Gastrocnemius medialis (tissue), 4 donors: Measurements from ENCODE around the gene FAM83C. TPM values are rescaled to one million over a fixed set of nuclear protein-coding genes. Genes with fewer than 3 reads are reported as not detected.

Experiments used
- ATAC-seq, 2 donors: fragments of 150-250 bp; one replicate each; pipeline ENCODE4 v1.9.1; 2016
- DNase-seq, 2 donors: peaks; one replicate each; pipeline ENCODE4 v3.0.0-alpha.2; 2019
- H3K27ac ChIP-seq, 4 donors: fragments of 200-600 bp; sonication (generic); 1 replicate in 1 of 4; 2 replicates in 3 of 4; pipeline ENCODE4 v1.5.1; 2016 to 2018; ENCODE audit warnings: mild to moderate bottlenecking in 2 of 4, moderate library complexity in 1 of 4
- H3K27me3 ChIP-seq, 3 donors: fragments of 200-600 bp; sonication (generic) in 2 of 3; 1 replicate in 1 of 3; 2 replicates in 2 of 3; pipeline versions ENCODE4 v1.5.1 to v1.6.0; 2016 to 2019; ENCODE audit warnings: mild to moderate bottlenecking in 1 of 3, moderate library complexity in 1 of 3
- H3K36me3 ChIP-seq, 2 donors: fragments of 200-600 bp; sonication (generic) in 1 of 2; one replicate each; pipeline ENCODE4 v1.5.1; 2017 to 2018
- H3K4me1 ChIP-seq, 2 donors: fragments of 200-600 bp; sonication (generic) in 1 of 2; one replicate each; pipeline ENCODE4 v1.5.1; 2016 to 2017; ENCODE audit warnings: mild to moderate bottlenecking in 2 of 2
- H3K4me3 ChIP-seq, 4 donors: fragments of 200-600 bp; sonication (generic) in 3 of 4; 1 replicate in 1 of 4; 2 replicates in 3 of 4; pipeline ENCODE4 v1.5.1; 2016 to 2019; ENCODE audit warnings: mild to moderate bottlenecking in 2 of 4
- H3K9me3 ChIP-seq, 3 donors: fragments of 200-600 bp; sonication (generic) in 2 of 3; 1 replicate in 1 of 3; 2 replicates in 2 of 3; pipeline ENCODE4 v1.5.1; 2016 to 2019
- POLR2A ChIP-seq, 2 donors: fragments of 450-650 bp; IDR thresholded peaks; one replicate each; pipeline ENCODE4 v1.6.1; 2017; ENCODE audit warnings: antibody characterized with exemption in 2 of 2, mild to moderate bottlenecking in 2 of 2, moderate library complexity in 2 of 2
- in situ Hi-C, 4 donors: fragments of 200-750 bp; cut with MboI; loops; one replicate each; pipeline versions ENCODE4 v1.15.0 to v1.8.0; 2017; ENCODE audit warnings: low sequenced_read_pairs in 4 of 4
- intact Hi-C: fragments of 100-400 bp; cut with DNase I; formaldehyde crosslinking; loops from one replicate; pipeline ENCODE4 v1.15.1; 2023; ENCODE audit warnings: low total_unique reads
- total RNA-seq, 4 donors: library from RNA; depleted of rRNA; stranded (reverse); fragments of >200 nt; gene quantifications; one replicate each; pipeline versions ENCODE4 v1.1.0 to v1.2.3, GENCODE V29; 2016
- TF ChIP-seq, protein P1 (sequence below), 5 experiments: fragments of 450-650 bp in 3 of 5; fragments of 200-600 bp in 2 of 5; sonication (generic) in 2 of 5; IDR thresholded peaks in 4 of 5; conservative IDR thresholded peaks in 1 of 5; 1 replicate in 4 of 5; 2 replicates in 1 of 5; pipeline ENCODE4 v1.5.1; 2016 to 2019; ENCODE audit warnings: antibody characterized with exemption in 5 of 5, mild to moderate bottlenecking in 3 of 5, moderate library complexity in 3 of 5

The FAM83C gene
- total RNA-seq, 4 donors from 2014 or later = not detected

DNA sequence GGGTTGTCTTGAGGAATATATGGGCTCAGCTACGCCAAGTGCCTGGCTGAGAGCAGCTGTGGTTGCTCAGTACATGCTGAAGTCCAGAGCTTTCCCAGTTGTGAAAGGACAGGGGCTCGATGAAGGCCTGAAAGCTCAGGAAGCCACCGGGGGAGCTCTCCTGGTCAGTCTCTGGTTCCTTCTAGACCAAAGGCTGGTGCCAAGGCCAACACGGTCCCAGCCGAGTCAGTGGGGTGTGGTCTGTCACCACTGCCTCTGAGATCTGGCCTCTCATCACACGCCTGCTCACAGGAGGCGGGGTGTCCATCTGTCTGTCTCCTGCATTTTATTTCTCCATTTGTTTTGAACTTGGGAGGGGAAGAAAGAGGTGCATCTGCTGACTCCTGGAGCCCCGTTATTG is 4.9 kb upstream of the FAM83C start:
- Histone ChIP-seq H3K9me3 (no peaks in the 10 kb centered on the region), H3K27ac (no peak overlapping the region), H3K27me3 (peaks cover 16 to 27% (median 22%) of the 10 kb centered on the region in 3 donors), H3K4me1 (no peaks in the 10 kb centered on the region), H3K36me3 (peaks cover 0 to 6% of the 10 kb centered on the region in 2 donors), H3K4me3 (no peak overlapping the region)
- in situ Hi-C loops = no loop called here
- intact Hi-C loops = no loop called here
- DNase-seq (no peak), ATAC-seq (no peak)
- no peak for TF ChIP-seq POLR2A (IDR thresholded peaks at IDR 0.05)
- TF ChIP-seq, protein P1, sequence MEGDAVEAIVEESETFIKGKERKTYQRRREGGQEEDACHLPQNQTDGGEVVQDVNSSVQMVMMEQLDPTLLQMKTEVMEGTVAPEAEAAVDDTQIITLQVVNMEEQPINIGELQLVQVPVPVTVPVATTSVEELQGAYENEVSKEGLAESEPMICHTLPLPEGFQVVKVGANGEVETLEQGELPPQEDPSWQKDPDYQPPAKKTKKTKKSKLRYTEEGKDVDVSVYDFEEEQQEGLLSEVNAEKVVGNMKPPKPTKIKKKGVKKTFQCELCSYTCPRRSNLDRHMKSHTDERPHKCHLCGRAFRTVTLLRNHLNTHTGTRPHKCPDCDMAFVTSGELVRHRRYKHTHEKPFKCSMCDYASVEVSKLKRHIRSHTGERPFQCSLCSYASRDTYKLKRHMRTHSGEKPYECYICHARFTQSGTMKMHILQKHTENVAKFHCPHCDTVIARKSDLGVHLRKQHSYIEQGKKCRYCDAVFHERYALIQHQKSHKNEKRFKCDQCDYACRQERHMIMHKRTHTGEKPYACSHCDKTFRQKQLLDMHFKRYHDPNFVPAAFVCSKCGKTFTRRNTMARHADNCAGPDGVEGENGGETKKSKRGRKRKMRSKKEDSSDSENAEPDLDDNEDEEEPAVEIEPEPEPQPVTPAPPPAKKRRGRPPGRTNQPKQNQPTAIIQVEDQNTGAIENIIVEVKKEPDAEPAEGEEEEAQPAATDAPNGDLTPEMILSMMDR (IDR thresholded peaks at IDR 0.05 in 4 of 5, conservative IDR thresholded peaks at IDR 0.05 in 1 of 5) = no peak

DNA sequence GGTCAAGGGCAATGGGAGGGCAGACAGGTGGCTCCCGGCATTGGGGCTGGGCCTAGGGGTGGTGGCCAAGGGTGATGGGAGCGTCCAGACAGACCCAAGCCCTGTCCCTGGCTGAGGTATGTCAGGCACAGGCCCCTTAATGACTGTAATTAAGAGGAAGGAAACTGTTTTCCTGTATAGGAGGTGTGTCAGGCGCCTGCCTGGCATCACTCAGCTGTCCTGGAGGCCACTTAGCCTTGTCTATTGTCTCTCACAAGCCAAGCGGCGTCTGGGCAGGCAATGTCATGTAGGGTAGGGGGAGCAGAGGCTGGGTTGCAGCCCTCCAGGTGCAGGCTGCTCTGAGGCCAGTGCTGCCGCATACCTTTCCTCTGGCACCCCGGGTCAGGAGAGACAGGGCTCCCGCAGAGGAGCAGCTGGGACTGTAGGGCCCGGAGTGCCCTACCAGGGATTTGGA is 3.9 kb upstream of the FAM83C start:
- Histone ChIP-seq H3K27me3 (peaks cover 17 to 27% (median 22%) of the 10 kb centered on the region in 3 donors), H3K9me3 (no peaks in the 10 kb centered on the region), H3K36me3 (no peaks in the 10 kb centered on the region), H3K4me3 (no peak overlapping the region), H3K4me1 (no peaks in the 10 kb centered on the region), H3K27ac (no peak overlapping the region)
- ATAC-seq (no peak), DNase-seq (no peak)
- TF ChIP-seq, protein P1 (IDR thresholded peaks at IDR 0.05 in 4 of 5, conservative IDR thresholded peaks at IDR 0.05 in 1 of 5) = no peak
- no peak for TF ChIP-seq POLR2A (IDR thresholded peaks at IDR 0.05)
- intact Hi-C loops (no loop called here), in situ Hi-C loops (no loop called here)

DNA sequence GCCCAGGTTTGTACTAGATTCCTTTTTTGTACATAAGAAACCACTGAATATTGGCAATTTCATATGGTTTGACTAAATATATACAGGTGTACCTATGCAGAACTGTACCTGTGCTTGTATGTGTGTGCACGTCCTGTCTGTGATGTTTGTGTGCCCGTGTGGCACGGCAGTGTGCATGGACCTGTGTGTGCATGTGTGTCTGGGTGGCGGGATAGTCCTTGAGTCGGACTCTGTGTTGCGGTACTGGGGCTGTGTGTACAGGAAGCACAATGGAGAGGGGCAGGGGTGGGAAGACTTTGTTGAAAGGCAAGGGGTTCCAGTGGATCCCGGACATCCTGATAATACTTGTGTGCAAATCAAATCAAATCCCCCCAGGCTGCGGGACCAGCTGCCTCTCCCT is 3.4 kb upstream of the FAM83C start:
- H3K9me3 ChIP-seq = no peaks in the 10 kb centered on the region
- ATAC-seq (no peak), DNase-seq (no peak)
- H3K27ac ChIP-seq = no peak overlapping the region
- intact Hi-C loops = no loop called here
- H3K36me3 ChIP-seq = no peaks in the 10 kb centered on the region
- TF ChIP-seq, protein P1 (IDR thresholded peaks at IDR 0.05 in 4 of 5, conservative IDR thresholded peaks at IDR 0.05 in 1 of 5) = no peak
- no peak for TF ChIP-seq POLR2A (IDR thresholded peaks at IDR 0.05)
- H3K27me3 ChIP-seq = peaks cover 17 to 27% (median 22%) of the 10 kb centered on the region in 3 donors
- no peak overlapping the region for H3K4me3 ChIP-seq
- in situ Hi-C loops = no loop called here
- H3K4me1 ChIP-seq = no peaks in the 10 kb centered on the region

DNA sequence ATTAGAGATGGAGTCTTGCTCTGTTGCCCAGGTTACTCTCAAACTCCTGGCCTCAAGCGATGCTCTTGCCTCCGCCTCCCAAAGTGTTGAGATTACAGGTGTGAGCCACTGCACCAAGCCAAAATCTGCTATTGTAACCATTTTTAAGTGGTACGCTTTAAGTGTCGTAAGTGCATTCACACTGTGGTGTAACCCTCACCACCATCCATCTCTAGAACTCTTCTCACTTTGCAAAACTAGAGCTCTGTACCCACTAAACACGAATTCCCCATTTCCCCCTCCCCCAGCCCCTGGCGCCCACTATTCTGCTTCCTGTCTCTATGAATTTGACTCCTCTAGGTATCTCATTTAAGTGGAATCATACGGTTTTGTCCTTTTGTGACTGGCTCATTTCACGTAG is 2.8 kb upstream of the FAM83C start:
- intact Hi-C loops (no loop called here), in situ Hi-C loops (no loop called here)
- no peaks in the 10 kb centered on the region for H3K9me3 ChIP-seq
- no peaks in the 10 kb centered on the region for H3K4me1 ChIP-seq
- H3K27ac ChIP-seq = no peak overlapping the region
- H3K27me3 ChIP-seq = peaks cover 17 to 27% (median 22%) of the 10 kb centered on the region in 3 donors
- ATAC-seq = no peak
- no peaks in the 10 kb centered on the region for H3K36me3 ChIP-seq
- DNase-seq = no peak
- no peak overlapping the region for H3K4me3 ChIP-seq
- no peak for TF ChIP-seq POLR2A (IDR thresholded peaks at IDR 0.05)
- TF ChIP-seq, protein P1 (IDR thresholded peaks at IDR 0.05 in 4 of 5, conservative IDR thresholded peaks at IDR 0.05 in 1 of 5) = no peak

DNA sequence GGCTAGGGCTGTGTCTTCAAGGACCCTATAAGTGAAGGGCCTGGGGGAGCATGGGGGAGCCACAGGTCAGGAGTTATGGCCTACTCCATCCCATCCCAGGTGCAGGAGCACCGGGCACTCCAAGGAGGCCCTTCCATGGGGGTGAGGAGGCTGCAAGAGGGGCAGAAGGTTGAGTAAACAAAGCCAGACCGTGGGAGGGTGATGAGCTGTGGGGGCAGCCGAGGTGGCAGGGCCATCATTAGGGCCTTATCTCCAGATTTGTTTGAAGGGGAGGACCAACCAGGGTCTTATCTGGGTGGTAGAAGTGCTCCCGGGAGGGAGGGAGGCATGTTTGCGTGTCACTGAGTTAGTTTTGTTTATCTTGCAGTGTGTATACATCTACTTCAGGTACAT is 2.1 kb upstream of the FAM83C start:
- Histone ChIP-seq H3K9me3 (no peaks in the 10 kb centered on the region), H3K27ac (no peak overlapping the region), H3K27me3 (peaks cover 17 to 27% (median 22%) of the 10 kb centered on the region in 3 donors), H3K4me1 (no peaks in the 10 kb centered on the region), H3K4me3 (no peak overlapping the region), H3K36me3 (no peaks in the 10 kb centered on the region)
- ATAC-seq (no peak), DNase-seq (no peak)
- intact Hi-C loops = no loop called here
- in situ Hi-C loops = no loop called here
- TF ChIP-seq, protein P1 (IDR thresholded peaks at IDR 0.05 in 4 of 5, conservative IDR thresholded peaks at IDR 0.05 in 1 of 5) = no peak
- no peak for TF ChIP-seq POLR2A (IDR thresholded peaks at IDR 0.05)
